Hepatocyte (in vitro differentiated cells): ENCODE data around the gene RCBTB2.

Experiments
- EZH2 ChIP-seq: fragments of 200-600 bp; sonication (generic); IDR thresholded peaks from 2 replicates; pipeline ENCODE4 v1.6.1; 2016; ENCODE audit warnings: antibody characterized with exemption, mild to moderate bottlenecking, borderline replicate concordance
- EZH2phosphoT487 ChIP-seq: fragments of 200-600 bp; sonication (generic); IDR thresholded peaks from one replicate; pipeline ENCODE4 v1.6.1; 2018; ENCODE audit warnings: antibody characterized with exemption, mild to moderate bottlenecking, low read depth, moderate library complexity; ENCODE audit not compliant: unreplicated experiment, severe bottlenecking
- TF ChIP-seq, protein P1 (sequence below): fragments of 200-600 bp; sonication (generic); IDR thresholded peaks from 2 replicates; pipeline ENCODE4 v1.5.1; 2016; ENCODE audit warnings: antibody characterized with exemption, mild to moderate bottlenecking; ENCODE audit not compliant: poor library complexity

GRCh38 chr13:48493851-48494250 is 39.0 kb downstream of the RCBTB2 start:
- TF ChIP-seq, protein P1, sequence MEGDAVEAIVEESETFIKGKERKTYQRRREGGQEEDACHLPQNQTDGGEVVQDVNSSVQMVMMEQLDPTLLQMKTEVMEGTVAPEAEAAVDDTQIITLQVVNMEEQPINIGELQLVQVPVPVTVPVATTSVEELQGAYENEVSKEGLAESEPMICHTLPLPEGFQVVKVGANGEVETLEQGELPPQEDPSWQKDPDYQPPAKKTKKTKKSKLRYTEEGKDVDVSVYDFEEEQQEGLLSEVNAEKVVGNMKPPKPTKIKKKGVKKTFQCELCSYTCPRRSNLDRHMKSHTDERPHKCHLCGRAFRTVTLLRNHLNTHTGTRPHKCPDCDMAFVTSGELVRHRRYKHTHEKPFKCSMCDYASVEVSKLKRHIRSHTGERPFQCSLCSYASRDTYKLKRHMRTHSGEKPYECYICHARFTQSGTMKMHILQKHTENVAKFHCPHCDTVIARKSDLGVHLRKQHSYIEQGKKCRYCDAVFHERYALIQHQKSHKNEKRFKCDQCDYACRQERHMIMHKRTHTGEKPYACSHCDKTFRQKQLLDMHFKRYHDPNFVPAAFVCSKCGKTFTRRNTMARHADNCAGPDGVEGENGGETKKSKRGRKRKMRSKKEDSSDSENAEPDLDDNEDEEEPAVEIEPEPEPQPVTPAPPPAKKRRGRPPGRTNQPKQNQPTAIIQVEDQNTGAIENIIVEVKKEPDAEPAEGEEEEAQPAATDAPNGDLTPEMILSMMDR = no peak
- TF ChIP-seq EZH2phosphoT487 (no peak), EZH2 (no peak)
